Astrocyte (in vitro differentiated cells and primary cell): ENCODE measurements around the gene RXRB. TPM values are rescaled to one million over a fixed set of nuclear protein-coding genes. Genes with fewer than 3 reads are reported as not detected.

Source experiments
- DNase-seq: peaks from one replicate; pipeline ENCODE4 v3.0.0-alpha.2; 2010; ENCODE audit warnings: low read depth
- FAIRE-seq: peaks from 2 replicates; lab custom pipeline; 2011; peaks lifted over from hg19 to GRCh38; lab: Jason Lieb, UNC
- H2AFZ ChIP-seq: 2 replicates; pipeline ENCODE4 v1.6.0; 2012; ENCODE audit warnings: low read depth, low read length, inconsistent platforms
- H3K27ac ChIP-seq: 2 replicates; pipeline ENCODE4 v1.5.1; 2011; ENCODE audit warnings: low read depth, low read length, inconsistent platforms
- H3K27me3 ChIP-seq: 2 replicates; pipeline ENCODE4 v1.6.0; 2011; ENCODE audit warnings: low read length, inconsistent platforms; ENCODE audit not compliant: insufficient read depth
- H3K36me3 ChIP-seq: 2 replicates; pipeline ENCODE4 v1.5.1; 2011; ENCODE audit warnings: low read length, inconsistent platforms; ENCODE audit not compliant: insufficient read depth
- H3K4me1 ChIP-seq: 2 replicates; pipeline ENCODE4 v1.5.1; 2011; ENCODE audit warnings: low read length, inconsistent platforms; ENCODE audit not compliant: insufficient read depth
- H3K4me2 ChIP-seq: 2 replicates; pipeline ENCODE4 v1.6.0; 2012; ENCODE audit warnings: low read length, inconsistent platforms
- H3K4me3 ChIP-seq: 2 replicates; pipeline ENCODE4 v1.5.1; 2011; ENCODE audit warnings: low read depth, mild to moderate bottlenecking, low read length, inconsistent platforms; ENCODE audit not compliant: insufficient read depth
- H3K79me2 ChIP-seq: 2 replicates; pipeline ENCODE4 v1.6.0; 2012; ENCODE audit warnings: mild to moderate bottlenecking, low read length, inconsistent platforms; ENCODE audit not compliant: insufficient read depth
- H3K9ac ChIP-seq: 2 replicates; pipeline ENCODE4 v1.6.0; 2012; ENCODE audit warnings: mild to moderate bottlenecking, low read length, inconsistent platforms
- H3K9me3 ChIP-seq: 2 replicates; pipeline ENCODE4 v1.5.1; 2012; ENCODE audit warnings: low read depth, mild to moderate bottlenecking, low read length, inconsistent platforms; ENCODE audit not compliant: insufficient read depth
- H4K20me1 ChIP-seq: 2 replicates; pipeline ENCODE4 v1.6.0; 2012; ENCODE audit warnings: low read length, inconsistent platforms; ENCODE audit not compliant: insufficient read depth
- H3K27ac Mint-ChIP-seq: one replicate; pipeline ENCODE4 v1.8.0; 2021; ENCODE audit warnings: mild to moderate bottlenecking, mixed read lengths; ENCODE audit not compliant: unreplicated experiment
- H3K27me3 Mint-ChIP-seq: one replicate; pipeline ENCODE4 v1.8.0; 2021; ENCODE audit warnings: low read depth, mixed read lengths; ENCODE audit not compliant: unreplicated experiment
- H3K36me3 Mint-ChIP-seq: one replicate; pipeline ENCODE4 v1.8.0; 2021; ENCODE audit warnings: low read depth, mixed read lengths; ENCODE audit not compliant: unreplicated experiment
- H3K4me1 Mint-ChIP-seq: one replicate; pipeline ENCODE4 v1.8.0; 2021; ENCODE audit warnings: low read depth, mixed read lengths; ENCODE audit not compliant: unreplicated experiment
- H3K4me3 Mint-ChIP-seq: one replicate; pipeline ENCODE4 v1.8.0; 2021; ENCODE audit warnings: mild to moderate bottlenecking, moderate library complexity, mixed read lengths; ENCODE audit not compliant: unreplicated experiment
- H3K9me3 Mint-ChIP-seq: one replicate; pipeline ENCODE4 v1.8.0; 2021; ENCODE audit warnings: mild to moderate bottlenecking, mixed read lengths; ENCODE audit not compliant: unreplicated experiment
- EZH2 ChIP-seq: IDR thresholded peaks from 2 replicates; pipeline ENCODE4 v1.6.1; 2012; ENCODE audit warnings: mild to moderate bottlenecking, low read length, inconsistent platforms; ENCODE audit not compliant: insufficient read depth
- total RNA-seq: library from RNA; stranded (reverse); gene quantifications from 2 replicates; pipeline ENCODE4 v1.2.1, GENCODE V29; 2021
- TF ChIP-seq, protein P1 (sequence below): IDR thresholded peaks from 2 replicates; pipeline ENCODE4 v1.5.1; 2011; ENCODE audit warnings: low read depth, mild to moderate bottlenecking, inconsistent platforms, low read length, moderate library complexity; ENCODE audit not compliant: insufficient read depth

RXRB gene
- total RNA-seq, 1 donor from 2014 or later = 34.0 TPM

GRCh38 chr6:33168639-33169038 is 31.8 kb downstream of the RXRB start:
- H3K9me3 ChIP-seq = no peaks in the 10 kb centered on the region
- no peaks in the 10 kb centered on the region for H4K20me1 ChIP-seq
- no peaks in the 10 kb centered on the region for H3K79me2 ChIP-seq
- no peaks in the 10 kb centered on the region for H3K36me3 ChIP-seq
- H3K4me3 Mint-ChIP-seq = no peak overlapping the region
- DNase-seq (no peak), FAIRE-seq (no peak)
- peaks cover 3% of the 10 kb centered on the region for H3K9me3 Mint-ChIP-seq
- no peaks in the 10 kb centered on the region for H3K4me1 Mint-ChIP-seq
- no peak overlapping the region for H3K27ac Mint-ChIP-seq
- TF ChIP-seq EZH2 = no peak
- TF ChIP-seq, protein P1, sequence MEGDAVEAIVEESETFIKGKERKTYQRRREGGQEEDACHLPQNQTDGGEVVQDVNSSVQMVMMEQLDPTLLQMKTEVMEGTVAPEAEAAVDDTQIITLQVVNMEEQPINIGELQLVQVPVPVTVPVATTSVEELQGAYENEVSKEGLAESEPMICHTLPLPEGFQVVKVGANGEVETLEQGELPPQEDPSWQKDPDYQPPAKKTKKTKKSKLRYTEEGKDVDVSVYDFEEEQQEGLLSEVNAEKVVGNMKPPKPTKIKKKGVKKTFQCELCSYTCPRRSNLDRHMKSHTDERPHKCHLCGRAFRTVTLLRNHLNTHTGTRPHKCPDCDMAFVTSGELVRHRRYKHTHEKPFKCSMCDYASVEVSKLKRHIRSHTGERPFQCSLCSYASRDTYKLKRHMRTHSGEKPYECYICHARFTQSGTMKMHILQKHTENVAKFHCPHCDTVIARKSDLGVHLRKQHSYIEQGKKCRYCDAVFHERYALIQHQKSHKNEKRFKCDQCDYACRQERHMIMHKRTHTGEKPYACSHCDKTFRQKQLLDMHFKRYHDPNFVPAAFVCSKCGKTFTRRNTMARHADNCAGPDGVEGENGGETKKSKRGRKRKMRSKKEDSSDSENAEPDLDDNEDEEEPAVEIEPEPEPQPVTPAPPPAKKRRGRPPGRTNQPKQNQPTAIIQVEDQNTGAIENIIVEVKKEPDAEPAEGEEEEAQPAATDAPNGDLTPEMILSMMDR = no peak
- peaks cover 53% of the 10 kb centered on the region for H3K27me3 Mint-ChIP-seq
- H3K27me3 ChIP-seq = no peaks in the 10 kb centered on the region
- H3K9ac ChIP-seq = no peak overlapping the region
- no peaks in the 10 kb centered on the region for H3K4me1 ChIP-seq
- no peak overlapping the region for H3K27ac ChIP-seq
- no peaks in the 10 kb centered on the region for H3K36me3 Mint-ChIP-seq
- no peak overlapping the region for H3K4me2 ChIP-seq
- no peak overlapping the region for H2AFZ ChIP-seq
- H3K4me3 ChIP-seq = no peak overlapping the region

GRCh38 chr6:33168284-33168601 is 32.2 kb downstream of the RXRB start:
- Histone ChIP-seq H3K36me3 (no peaks in the 10 kb centered on the region), H3K4me1 (no peaks in the 10 kb centered on the region), H3K9me3 (no peaks in the 10 kb centered on the region), H3K79me2 (no peaks in the 10 kb centered on the region), H2AFZ (no peak overlapping the region), H3K4me2 (no peak overlapping the region), H4K20me1 (no peaks in the 10 kb centered on the region), H3K27ac (no peak overlapping the region), H3K27me3 (no peaks in the 10 kb centered on the region), H3K4me3 (no peak overlapping the region), H3K9ac (no peak overlapping the region)
- peaks cover 3% of the 10 kb centered on the region for H3K9me3 Mint-ChIP-seq
- no peak for DNase-seq
- FAIRE-seq = no peak
- no peaks in the 10 kb centered on the region for H3K4me1 Mint-ChIP-seq
- no peaks in the 10 kb centered on the region for H3K36me3 Mint-ChIP-seq
- no peak overlapping the region for H3K27ac Mint-ChIP-seq
- H3K4me3 Mint-ChIP-seq = no peak overlapping the region
- TF ChIP-seq EZH2 = no peak
- TF ChIP-seq, protein P1 = no peak
- peaks cover 51% of the 10 kb centered on the region for H3K27me3 Mint-ChIP-seq

DNA sequence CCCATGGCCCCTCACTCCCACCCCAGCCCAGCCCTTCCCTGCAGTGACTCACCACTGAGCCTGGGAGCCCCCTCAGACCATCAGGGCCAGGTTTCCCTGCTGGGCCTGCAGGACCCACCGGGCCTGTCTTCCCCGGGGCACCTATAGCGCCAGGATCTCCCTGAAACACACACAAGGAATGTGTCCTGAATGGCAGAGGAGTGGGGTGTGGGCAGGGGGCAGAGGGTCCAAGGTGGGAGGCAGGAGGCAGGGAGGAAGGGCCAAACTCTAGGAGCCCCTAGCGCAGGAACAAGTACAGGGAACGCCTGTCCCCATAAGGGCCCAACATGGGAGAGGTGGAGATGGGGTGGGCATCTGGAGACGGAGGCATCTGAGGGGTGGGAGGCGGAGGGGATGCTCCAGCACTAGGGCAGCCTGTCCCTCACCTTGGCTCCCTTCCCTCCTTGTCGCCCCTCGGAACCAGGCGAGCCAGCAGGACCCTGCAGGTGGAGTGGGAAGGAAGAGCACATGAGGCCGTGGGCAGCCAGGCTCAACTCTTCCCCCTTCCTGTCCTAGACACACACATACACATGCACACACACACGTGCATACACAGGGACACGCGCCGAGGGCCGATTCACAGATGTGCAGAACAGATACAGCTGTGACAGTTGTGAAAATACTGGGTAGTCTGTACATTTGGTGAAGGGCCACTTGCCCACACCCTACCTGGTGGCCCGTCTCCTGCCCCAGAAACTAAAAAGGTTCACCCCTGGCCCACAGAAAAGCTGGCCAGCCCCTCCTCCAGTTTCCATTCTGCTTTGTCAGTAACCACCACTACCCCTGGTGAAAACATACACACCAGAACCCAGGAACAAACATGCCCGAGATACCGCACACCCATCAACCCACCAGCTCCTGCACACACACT is 32.8 kb downstream of the RXRB start:
- no peak overlapping the region for H2AFZ ChIP-seq
- H3K9me3 ChIP-seq = no peaks in the 10 kb centered on the region
- no peaks in the 10 kb centered on the region for H3K36me3 Mint-ChIP-seq
- FAIRE-seq = no peak
- H3K4me3 ChIP-seq = no peak overlapping the region
- TF ChIP-seq EZH2 = no peak
- TF ChIP-seq, protein P1 = no peak
- peaks cover 3% of the 10 kb centered on the region for H3K9me3 Mint-ChIP-seq
- no peaks in the 10 kb centered on the region for H3K79me2 ChIP-seq
- no peaks in the 10 kb centered on the region for H3K36me3 ChIP-seq
- no peak overlapping the region for H3K27ac Mint-ChIP-seq
- H3K4me1 ChIP-seq = no peaks in the 10 kb centered on the region
- DNase-seq = no peak
- H4K20me1 ChIP-seq = no peaks in the 10 kb centered on the region
- H3K9ac ChIP-seq = no peak overlapping the region
- no peak overlapping the region for H3K4me2 ChIP-seq
- peaks cover 46% of the 10 kb centered on the region for H3K27me3 Mint-ChIP-seq
- H3K4me1 Mint-ChIP-seq = no peaks in the 10 kb centered on the region
- H3K27me3 ChIP-seq = no peaks in the 10 kb centered on the region
- no peak overlapping the region for H3K27ac ChIP-seq
- H3K4me3 Mint-ChIP-seq = no peak overlapping the region
